MM.1S (cell line): ENCODE results near the gene FNIP2.

Experiments used
- DNase-seq: peaks from one replicate; pipeline ENCODE4 v3.0.0-alpha.2; 2015
- H2AFZ ChIP-seq: fragments of 300-600 bp; sonication (generic); 2 replicates; pipeline ENCODE4 v1.6.0; 2016; ENCODE audit warnings: antibody characterized with exemption, low read length
- H3F3A ChIP-seq: fragments of 300-600 bp; sonication (generic); 2 replicates; pipeline ENCODE4 v1.6.1; 2016; ENCODE audit warnings: mild to moderate bottlenecking, antibody characterized with exemption, low read length, moderate library complexity, mixed read lengths; ENCODE audit not compliant: insufficient read depth
- H3K27ac ChIP-seq: fragments of 300-600 bp; sonication (generic); 2 replicates; pipeline ENCODE4 v1.5.1; 2016; ENCODE audit warnings: mild to moderate bottlenecking, low read length
- H3K27me3 ChIP-seq: fragments of 300-600 bp; sonication (generic); replicated peaks from 2 replicates; pipeline ENCODE4 v1.6.0; 2016; ENCODE audit warnings: low read length; ENCODE audit not compliant: insufficient read depth
- H3K36me3 ChIP-seq: fragments of 300-600 bp; sonication (generic); replicated peaks from 2 replicates; pipeline ENCODE4 v1.6.1; 2016; ENCODE audit warnings: mild to moderate bottlenecking, low read length, mixed read lengths; ENCODE audit not compliant: insufficient read depth
- H3K4me1 ChIP-seq: fragments of 300-600 bp; sonication (generic); 2 replicates; pipeline ENCODE4 v1.6.1; 2016; ENCODE audit warnings: low read length, mixed read lengths
- H3K4me2 ChIP-seq: fragments of 300-600 bp; sonication (generic); 2 replicates; pipeline ENCODE4 v1.6.0; 2016; ENCODE audit warnings: low read depth, low read length
- H3K4me3 ChIP-seq: fragments of 300-600 bp; sonication (generic); 2 replicates; pipeline ENCODE4 v1.5.1; 2016; ENCODE audit warnings: low read length, mixed read lengths
- H3K79me2 ChIP-seq: fragments of 300-600 bp; sonication (generic); 2 replicates; pipeline ENCODE4 v1.6.1; 2016; ENCODE audit warnings: mixed run types, low read length, mixed read lengths
- H3K9ac ChIP-seq: fragments of 300-600 bp; sonication (generic); 2 replicates; pipeline ENCODE4 v1.6.1; 2016; ENCODE audit warnings: low read length, mixed read lengths
- H3K9me2 ChIP-seq: fragments of 300-600 bp; sonication (generic); replicated peaks from 2 replicates; pipeline ENCODE4 v1.6.1; 2016; ENCODE audit warnings: mild to moderate bottlenecking, low read length, mixed read lengths; ENCODE audit not compliant: insufficient read depth
- H3K9me3 ChIP-seq: fragments of 300-600 bp; sonication (generic); replicated peaks from 2 replicates; pipeline ENCODE4 v1.6.1; 2016; ENCODE audit warnings: mild to moderate bottlenecking, low read length, mixed read lengths; ENCODE audit not compliant: insufficient read depth
- H4K20me1 ChIP-seq: fragments of 300-600 bp; sonication (generic); 2 replicates; pipeline ENCODE4 v1.6.1; 2016; ENCODE audit warnings: mild to moderate bottlenecking, low read length, moderate library complexity, mixed read lengths; ENCODE audit not compliant: insufficient read depth
- EZH2 ChIP-seq: fragments of 300-600 bp; sonication (generic); optimal IDR thresholded peaks from 2 replicates; pipeline ENCODE3; 2017; ENCODE audit warnings: low read depth, mild to moderate bottlenecking, antibody characterized with exemption, low read length, mixed read lengths
- EZH2phosphoT487 ChIP-seq: fragments of 300-600 bp; sonication (generic); IDR thresholded peaks from 2 replicates; pipeline ENCODE4 v1.6.1; 2018; ENCODE audit warnings: antibody characterized with exemption, low read length
- TF ChIP-seq, protein P1 (sequence below): fragments of 300-600 bp; sonication (generic); IDR thresholded peaks from 2 replicates; pipeline ENCODE4 v1.5.1; 2016; ENCODE audit warnings: antibody characterized with exemption, low read length, mixed read lengths

FNIP2 gene

DNA sequence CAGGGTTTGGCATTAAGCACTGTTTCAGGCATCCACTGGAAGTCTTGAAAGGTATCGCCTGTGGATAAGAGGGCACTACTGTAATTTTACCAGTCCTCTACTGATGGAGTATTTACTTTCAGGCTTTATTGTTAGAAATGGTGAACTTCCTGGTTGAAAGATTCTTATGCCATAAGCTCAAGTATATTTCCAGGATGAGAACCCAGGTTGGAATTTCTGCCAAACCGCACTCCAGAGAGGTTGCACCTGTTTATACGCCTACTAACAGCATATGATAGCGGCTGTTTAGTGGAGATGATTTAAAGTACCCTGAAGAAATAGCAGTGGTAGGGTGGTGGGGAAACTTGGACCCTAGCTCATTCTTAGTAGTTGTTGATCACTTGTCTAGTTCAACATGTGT is 9.9 kb downstream of the FNIP2 start:
- Histone ChIP-seq H3K79me2 (peaks cover 97% of the 10 kb centered on the region), H4K20me1 (0 out of 2 replicates have a peak, but pooled peaks cover 5% of the 10 kb centered on the region), H3K9me2 (no peaks in the 10 kb centered on the region), H3K4me3 (no peak overlapping the region), H3K9me3 (no peaks in the 10 kb centered on the region), H3K36me3 (no peaks in the 10 kb centered on the region), H3K4me2 (peak overlapping the region; percentile 70), H3K9ac (no peak overlapping the region), H3K4me1 (peaks cover 17% of the 10 kb centered on the region), H3F3A (0 out of 2 replicates have a peak, but pooled peaks cover 7% of the 10 kb centered on the region), H3K27me3 (no peaks in the 10 kb centered on the region), H2AFZ (no peak overlapping the region), H3K27ac (no peak overlapping the region)
- no peak for DNase-seq
- TF ChIP-seq, protein P1, sequence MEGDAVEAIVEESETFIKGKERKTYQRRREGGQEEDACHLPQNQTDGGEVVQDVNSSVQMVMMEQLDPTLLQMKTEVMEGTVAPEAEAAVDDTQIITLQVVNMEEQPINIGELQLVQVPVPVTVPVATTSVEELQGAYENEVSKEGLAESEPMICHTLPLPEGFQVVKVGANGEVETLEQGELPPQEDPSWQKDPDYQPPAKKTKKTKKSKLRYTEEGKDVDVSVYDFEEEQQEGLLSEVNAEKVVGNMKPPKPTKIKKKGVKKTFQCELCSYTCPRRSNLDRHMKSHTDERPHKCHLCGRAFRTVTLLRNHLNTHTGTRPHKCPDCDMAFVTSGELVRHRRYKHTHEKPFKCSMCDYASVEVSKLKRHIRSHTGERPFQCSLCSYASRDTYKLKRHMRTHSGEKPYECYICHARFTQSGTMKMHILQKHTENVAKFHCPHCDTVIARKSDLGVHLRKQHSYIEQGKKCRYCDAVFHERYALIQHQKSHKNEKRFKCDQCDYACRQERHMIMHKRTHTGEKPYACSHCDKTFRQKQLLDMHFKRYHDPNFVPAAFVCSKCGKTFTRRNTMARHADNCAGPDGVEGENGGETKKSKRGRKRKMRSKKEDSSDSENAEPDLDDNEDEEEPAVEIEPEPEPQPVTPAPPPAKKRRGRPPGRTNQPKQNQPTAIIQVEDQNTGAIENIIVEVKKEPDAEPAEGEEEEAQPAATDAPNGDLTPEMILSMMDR = no peak
- TF ChIP-seq EZH2 = no peak
- no peak for TF ChIP-seq EZH2phosphoT487

DNA sequence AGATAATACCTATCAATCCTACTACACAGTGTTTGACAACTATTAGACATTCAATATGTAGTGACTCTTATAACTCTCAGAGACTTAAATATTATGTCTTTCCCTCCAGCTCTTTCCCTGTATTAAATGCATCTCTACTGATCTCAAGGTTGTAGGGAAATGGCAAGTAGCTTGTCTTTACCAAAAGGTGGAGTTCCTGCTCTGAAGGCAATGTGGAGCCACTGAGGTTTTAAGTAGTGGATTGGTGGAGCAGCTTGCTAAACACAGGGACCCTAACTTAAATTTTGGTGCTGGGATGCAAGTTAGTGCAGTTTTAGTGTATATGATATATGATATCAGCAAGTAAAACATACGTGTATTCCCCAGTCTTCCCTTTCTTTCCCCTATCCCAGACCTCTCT is 13.1 kb downstream of the FNIP2 start:
- Histone ChIP-seq H4K20me1 (0 out of 2 replicates have a peak, but pooled peaks cover 5% of the 10 kb centered on the region), H3K9me2 (no peaks in the 10 kb centered on the region), H3K27me3 (no peaks in the 10 kb centered on the region), H3K4me3 (no peak overlapping the region), H3K9me3 (no peaks in the 10 kb centered on the region), H3K36me3 (no peaks in the 10 kb centered on the region), H3K4me1 (peaks cover 16% of the 10 kb centered on the region), H3K9ac (no peak overlapping the region), H2AFZ (no peak overlapping the region), H3K27ac (no peak overlapping the region), H3K4me2 (no peak overlapping the region), H3K79me2 (peaks cover 96% of the 10 kb centered on the region), H3F3A (peaks cover 7% of the 10 kb centered on the region; the same call in 1 of the 2 replicates)
- no peak for DNase-seq
- TF ChIP-seq EZH2 (no peak), EZH2phosphoT487 (no peak)
- TF ChIP-seq, protein P1 = no peak

DNA sequence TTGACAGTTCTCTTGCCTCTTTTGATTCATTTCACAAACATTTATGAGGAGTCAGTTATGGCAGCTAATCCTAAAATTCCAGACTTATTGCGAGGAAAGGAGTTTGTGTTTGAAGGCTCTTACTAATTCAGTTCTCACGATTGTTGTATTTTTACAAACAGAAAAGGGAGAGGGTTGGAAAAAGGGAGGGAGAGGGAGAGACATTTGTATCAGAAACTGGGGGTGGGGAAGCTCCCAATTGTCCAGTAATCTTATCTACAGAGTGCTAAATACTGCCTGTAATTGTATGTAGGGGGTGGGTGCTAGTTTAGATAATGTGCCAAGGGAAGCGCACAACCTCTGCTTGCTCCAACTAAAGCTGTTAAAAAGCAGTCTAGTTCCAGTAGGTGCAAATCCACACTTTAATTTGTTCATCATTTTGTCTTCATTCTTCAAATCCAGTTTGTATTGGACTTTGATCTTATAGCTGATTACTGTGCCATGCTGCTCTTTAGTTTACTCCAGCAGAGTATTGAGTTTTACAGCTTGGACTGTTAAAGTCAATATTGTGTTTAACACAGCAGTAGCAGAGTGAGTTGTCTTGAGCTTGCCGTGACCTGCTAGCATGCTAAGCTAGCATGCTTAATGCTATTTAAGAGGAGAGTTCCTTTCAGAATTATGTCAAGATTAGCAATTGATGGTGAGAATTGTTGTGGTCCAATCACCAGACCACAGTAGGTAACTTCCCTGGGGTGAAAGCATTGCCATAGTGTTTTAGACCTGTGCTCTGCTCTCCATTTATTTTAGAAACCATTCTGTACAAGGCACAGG is 13.9 kb downstream of the FNIP2 start:
- TF ChIP-seq, protein P1 = no peak
- TF ChIP-seq EZH2 (no peak), EZH2phosphoT487 (no peak)
- no peak overlapping the region for H3K4me2 ChIP-seq

More for the DNA sequence above, 13.9 kb downstream of the FNIP2 start:
- H4K20me1 ChIP-seq = no peaks in the 10 kb centered on the region
- H3F3A ChIP-seq = peaks cover 7% of the 10 kb centered on the region; the same call in 1 of the 2 replicates
- H3K9me2 ChIP-seq = no peaks in the 10 kb centered on the region
- no peak for DNase-seq
- H3K27ac ChIP-seq = no peak overlapping the region
- H3K79me2 ChIP-seq = peaks cover 96% of the 10 kb centered on the region
- no peak overlapping the region for H2AFZ ChIP-seq
- no peaks in the 10 kb centered on the region for H3K9me3 ChIP-seq
- H3K27me3 ChIP-seq = no peaks in the 10 kb centered on the region
- H3K36me3 ChIP-seq = no peaks in the 10 kb centered on the region
- no peak overlapping the region for H3K4me3 ChIP-seq
- no peak overlapping the region for H3K9ac ChIP-seq
- H3K4me1 ChIP-seq = peaks cover 8% of the 10 kb centered on the region
